Keratinocyte (primary cell): Measurements from ENCODE around the gene NANOS2. TPM values are rescaled to one million over a fixed set of nuclear protein-coding genes. Genes with fewer than 3 reads are reported as not detected.

Experiments used
- DNase-seq: peaks from one replicate; pipeline ENCODE4 v3.0.0-alpha.2; 2011; ENCODE audit warnings: low read depth, missing footprints, low spot score
- FAIRE-seq: peaks from 2 replicates; lab custom pipeline; 2011; peaks lifted over from hg19 to GRCh38; lab: Jason Lieb, UNC
- H2AFZ ChIP-seq: 2 replicates; pipeline ENCODE4 v1.6.0; 2012; ENCODE audit warnings: low read length, control low read depth, inconsistent platforms; ENCODE audit not compliant: control insufficient read depth
- H3K27ac ChIP-seq: 2 replicates; pipeline ENCODE4 v1.5.1; 2011; ENCODE audit warnings: low read length; ENCODE audit not compliant: control insufficient read depth, insufficient read depth
- H3K27me3 ChIP-seq: 3 replicates; pipeline ENCODE4 v1.6.0; 2011; ENCODE audit warnings: low read length; ENCODE audit not compliant: control insufficient read depth, insufficient read depth; ENCODE audit errors: extremely low read depth
- H3K36me3 ChIP-seq, 2 experiments: 2 replicates in 1 of 2; 3 replicates in 1 of 2; pipeline ENCODE4 v1.5.1; 2011; ENCODE audit warnings: low read length in 2 of 2, mild to moderate bottlenecking in 1 of 2; ENCODE audit not compliant: control insufficient read depth in 2 of 2, insufficient read depth in 2 of 2; ENCODE audit errors: extremely low read depth in 1 of 2
- H3K4me1 ChIP-seq: 3 replicates; pipeline ENCODE4 v1.5.1; 2011; ENCODE audit warnings: low read length; ENCODE audit not compliant: control insufficient read depth, insufficient read depth; ENCODE audit errors: extremely low read depth
- H3K4me2 ChIP-seq: 3 replicates; pipeline ENCODE4 v1.6.0; 2011; ENCODE audit warnings: low read depth, low read length; ENCODE audit not compliant: control insufficient read depth, insufficient read depth; ENCODE audit errors: extremely low read depth
- H3K4me3 ChIP-seq, 3 experiments: fragments of 200-600 bp in 1 of 3; sonication (generic) in 1 of 3; 2 replicates in 2 of 3; 3 replicates in 1 of 3; pipeline ENCODE4 v1.5.1; 2011 to 2016; ENCODE audit warnings: low read length in 3 of 3, mild to moderate bottlenecking in 3 of 3, control low read depth in 2 of 3, inconsistent platforms in 1 of 3, low read depth in 1 of 3, mixed read lengths in 1 of 3, mixed run types in 1 of 3, moderate library complexity in 1 of 3; ENCODE audit not compliant: control insufficient read depth in 2 of 3, insufficient read depth in 2 of 3; ENCODE audit errors: extremely low read depth in 1 of 3
- H3K79me2 ChIP-seq: 2 replicates; pipeline ENCODE4 v1.6.0; 2012; ENCODE audit warnings: low read length; ENCODE audit not compliant: control insufficient read depth, insufficient read depth
- H3K9ac ChIP-seq: 3 replicates; pipeline ENCODE4 v1.6.0; 2011; ENCODE audit warnings: low read length; ENCODE audit not compliant: control insufficient read depth, insufficient read depth; ENCODE audit errors: extremely low read depth
- H3K9me1 ChIP-seq: 3 replicates; pipeline ENCODE4 v1.6.0; 2011; ENCODE audit warnings: low read length; ENCODE audit not compliant: control insufficient read depth, insufficient read depth; ENCODE audit errors: extremely low read depth
- H3K9me3 ChIP-seq: 2 replicates; pipeline ENCODE4 v1.5.1; 2012; ENCODE audit warnings: low read depth, low read length; ENCODE audit not compliant: control insufficient read depth
- H4K20me1 ChIP-seq: 3 replicates; pipeline ENCODE4 v1.6.0; 2011; ENCODE audit warnings: low read length; ENCODE audit not compliant: control insufficient read depth, insufficient read depth; ENCODE audit errors: extremely low read depth
- EZH2 ChIP-seq: IDR thresholded peaks from one replicate; pipeline ENCODE4 v1.6.1; 2012; ENCODE audit warnings: inconsistent platforms, mild to moderate bottlenecking, low read length, moderate library complexity
- dilution Hi-C: fragments of 300-500 bp; cut with MboI; formaldehyde crosslinking; loops from one replicate; pipeline ENCODE4 v1.7.0; 2020; ENCODE audit warnings: low sequenced_read_pairs; ENCODE audit not compliant: extremely low pct_ligation_motif_present
- polyA plus RNA-seq, 5 experiments: library from polyadenylated mRNA; depleted of rRNA in 3 of 5; stranded (reverse) in 3 of 5; stranded (forward) in 1 of 5; unstranded in 1 of 5; fragments of >200 nt; gene quantifications; 1 replicate in 1 of 5; 2 replicates in 3 of 5; 3 replicates in 1 of 5; pipeline versions ENCODE4 v1.2.1 to v1.2.3, GENCODE V29; 2011 to 2012; ENCODE audit warnings: missing spikeins in 2 of 5, low read depth in 1 of 5, low replicate concordance in 1 of 5
- TF ChIP-seq, protein P1 (sequence below), 3 experiments: IDR thresholded peaks in 1 of 3; conservative IDR thresholded peaks in 1 of 3; optimal IDR thresholded peaks in 1 of 3; 2 replicates in 2 of 3; 3 replicates in 1 of 3; pipeline versions ENCODE3 to v1.5.1; 2011; ENCODE audit warnings: low read length in 3 of 3, mild to moderate bottlenecking in 3 of 3, moderate library complexity in 2 of 3, control low read depth in 1 of 3, inconsistent platforms in 1 of 3; ENCODE audit not compliant: insufficient read depth in 2 of 3; ENCODE audit errors: extremely low read depth in 1 of 3

NANOS2 gene
- polyA plus RNA-seq, 1 donor (not counting 4 experiments of a cell fraction or from before 2014, with no cell fraction given) = not detected

DNA sequence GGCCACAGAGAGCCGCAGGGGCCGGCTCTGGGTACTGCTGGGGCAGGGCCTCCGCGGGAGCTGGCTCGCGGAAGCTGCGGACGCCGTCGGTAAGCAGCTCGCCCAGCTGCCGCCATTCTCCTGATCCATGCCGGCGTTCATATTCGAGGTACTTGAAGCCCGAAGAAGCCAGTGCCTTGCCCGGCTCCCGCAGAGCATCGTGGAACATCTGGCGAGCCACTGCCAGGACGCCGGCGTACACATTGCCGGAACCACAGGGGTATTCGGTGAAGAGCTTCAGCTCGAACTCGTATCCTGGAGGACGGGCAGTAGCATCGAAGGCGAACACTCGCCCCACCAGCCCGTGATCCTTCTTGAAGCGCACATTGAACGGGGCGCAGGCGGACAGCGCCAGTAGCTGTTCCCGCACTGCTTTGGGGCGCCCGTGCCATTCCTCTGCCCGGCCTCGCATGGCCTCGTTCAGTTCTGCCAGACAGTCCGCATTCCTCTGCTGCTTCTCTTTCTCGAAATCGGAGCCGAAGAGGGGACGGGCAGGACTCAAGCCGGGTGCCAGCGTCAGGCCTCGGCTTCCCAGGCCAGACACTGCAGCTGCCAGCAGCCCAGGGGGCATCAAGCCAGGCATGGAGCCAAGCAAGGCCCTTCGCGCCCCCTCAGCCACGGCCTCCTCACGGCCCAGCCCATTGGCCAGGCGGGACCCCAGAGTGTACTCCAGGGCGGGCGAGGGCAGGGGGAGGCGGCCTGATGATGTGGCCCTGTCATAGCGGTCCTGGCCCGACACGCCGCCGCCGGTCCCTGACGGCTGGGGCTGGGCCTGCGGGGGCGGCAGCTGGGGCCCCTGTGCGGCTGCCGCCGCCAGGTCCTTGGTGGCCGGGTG is 29.7 kb downstream of the NANOS2 start:
- Histone ChIP-seq H3K9ac (peak overlapping the region; percentile 94), H3K27me3 (peaks cover 7% of the 10 kb centered on the region), H3K4me2 (peak overlapping the region; percentile 96), H4K20me1 (no peaks in the 10 kb centered on the region), H3K4me1 (peaks cover 14% of the 10 kb centered on the region), H3K79me2 (peaks cover 8% of the 10 kb centered on the region), H3K36me3 (no peaks in the 10 kb centered on the region), H3K4me3 (peak overlapping the region; percentile 65 to 89 (median 82)), H3K27ac (peak overlapping the region; percentile 94), H3K9me3 (no peaks in the 10 kb centered on the region), H2AFZ (no peak overlapping the region), H3K9me1 (no peaks in the 10 kb centered on the region)
- TF ChIP-seq, protein P1, sequence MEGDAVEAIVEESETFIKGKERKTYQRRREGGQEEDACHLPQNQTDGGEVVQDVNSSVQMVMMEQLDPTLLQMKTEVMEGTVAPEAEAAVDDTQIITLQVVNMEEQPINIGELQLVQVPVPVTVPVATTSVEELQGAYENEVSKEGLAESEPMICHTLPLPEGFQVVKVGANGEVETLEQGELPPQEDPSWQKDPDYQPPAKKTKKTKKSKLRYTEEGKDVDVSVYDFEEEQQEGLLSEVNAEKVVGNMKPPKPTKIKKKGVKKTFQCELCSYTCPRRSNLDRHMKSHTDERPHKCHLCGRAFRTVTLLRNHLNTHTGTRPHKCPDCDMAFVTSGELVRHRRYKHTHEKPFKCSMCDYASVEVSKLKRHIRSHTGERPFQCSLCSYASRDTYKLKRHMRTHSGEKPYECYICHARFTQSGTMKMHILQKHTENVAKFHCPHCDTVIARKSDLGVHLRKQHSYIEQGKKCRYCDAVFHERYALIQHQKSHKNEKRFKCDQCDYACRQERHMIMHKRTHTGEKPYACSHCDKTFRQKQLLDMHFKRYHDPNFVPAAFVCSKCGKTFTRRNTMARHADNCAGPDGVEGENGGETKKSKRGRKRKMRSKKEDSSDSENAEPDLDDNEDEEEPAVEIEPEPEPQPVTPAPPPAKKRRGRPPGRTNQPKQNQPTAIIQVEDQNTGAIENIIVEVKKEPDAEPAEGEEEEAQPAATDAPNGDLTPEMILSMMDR (optimal IDR thresholded peaks at IDR 0.05 in 1 of 3, IDR thresholded peaks at IDR 0.05 in 1 of 3, conservative IDR thresholded peaks at IDR 0.05 in 1 of 3; ENCODE audit: extremely low read depth in 1 of 3, insufficient read depth in 2 of 3, low read length in 3 of 3) = no peak
- no peak for TF ChIP-seq EZH2
- dilution Hi-C loops = no loop called here
- DNase-seq (no peak), FAIRE-seq (no peak)

DNA sequence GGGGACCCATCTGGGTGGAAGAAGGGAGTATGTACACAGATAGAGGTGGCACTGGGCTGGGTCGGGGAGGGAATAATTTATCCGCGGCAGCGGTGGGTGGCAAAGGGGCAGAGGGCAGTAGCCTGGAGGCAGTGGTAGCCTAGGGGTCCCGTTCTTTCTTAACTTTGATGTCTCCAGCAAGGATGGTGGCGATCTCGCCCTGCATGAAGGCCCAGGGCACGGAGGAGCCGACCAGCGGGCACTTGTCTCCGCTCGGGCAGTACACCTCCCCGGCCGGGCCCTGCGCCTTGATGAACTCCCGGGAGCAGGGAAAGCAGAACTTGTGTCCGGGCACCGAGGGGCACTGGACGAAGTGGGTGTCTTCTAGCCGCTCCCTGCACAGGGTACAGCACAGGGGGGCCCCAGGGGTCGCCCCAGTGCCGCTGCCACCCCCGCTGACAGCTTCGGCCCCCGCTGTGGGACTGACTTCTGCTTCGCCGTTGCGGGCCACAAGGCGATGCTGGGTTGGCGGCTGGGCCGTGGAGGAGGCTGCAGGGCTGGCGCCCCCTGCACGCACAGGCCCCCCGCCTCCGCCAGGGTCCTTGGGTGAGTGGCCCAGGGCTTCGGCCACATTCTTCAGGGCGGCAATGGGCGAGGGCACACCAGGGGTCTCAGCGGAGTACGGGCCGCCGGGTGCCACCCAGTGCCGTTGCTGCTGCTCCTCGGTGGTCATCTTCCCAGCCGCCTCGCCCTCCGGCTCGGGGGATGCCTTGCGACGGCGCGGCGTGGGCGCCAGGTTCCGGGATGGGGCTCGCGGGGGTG is 30.5 kb downstream of the NANOS2 start:
- no peak overlapping the region for H2AFZ ChIP-seq
- no peaks in the 10 kb centered on the region for H3K36me3 ChIP-seq
- H3K79me2 ChIP-seq = peaks cover 8% of the 10 kb centered on the region
- no peaks in the 10 kb centered on the region for H4K20me1 ChIP-seq
- peaks cover 14% of the 10 kb centered on the region for H3K4me1 ChIP-seq
- no peak overlapping the region for H3K4me2 ChIP-seq
- no peak for DNase-seq
- H3K4me3 ChIP-seq = no peak overlapping the region
- no peak for FAIRE-seq
- peaks cover 7% of the 10 kb centered on the region for H3K27me3 ChIP-seq
- H3K9me1 ChIP-seq = no peaks in the 10 kb centered on the region
- TF ChIP-seq, protein P1 (optimal IDR thresholded peaks at IDR 0.05 in 1 of 3, IDR thresholded peaks at IDR 0.05 in 1 of 3, conservative IDR thresholded peaks at IDR 0.05 in 1 of 3; ENCODE audit: extremely low read depth in 1 of 3, insufficient read depth in 2 of 3, low read length in 3 of 3) = no peak
- no peak for TF ChIP-seq EZH2
- H3K9ac ChIP-seq = no peak overlapping the region
- no peak overlapping the region for H3K27ac ChIP-seq
- H3K9me3 ChIP-seq = no peaks in the 10 kb centered on the region
- dilution Hi-C loops = no loop called here
